Activated CD8-positive, alpha-beta memory T cell treated with anti-CD3 and anti-CD28 coated beads, Interleukin-2, amount 10 ng/mL, durations not matched to agents 7 days and 5 days (primary cell): ENCODE measurements around the gene DMC1. TPM values are rescaled to one million over a fixed set of nuclear protein-coding genes. Genes with fewer than 3 reads are reported as not detected.
"Not testable (repeated sequence)": the region's sequence is repeated elsewhere in the genome, so short reads cannot be mapped to it uniquely, and the experiment has no call there.

Experiments used
- ATAC-seq: fragments of 150-1000 bp; cut with Tn5 transposase; one replicate; pipeline ENCODE4 v1.10.0; 2021; ENCODE audit warnings: moderate library complexity
- CTCF ChIA-PET: fragments of 350-600 bp; sonication (Branson Sonifier 250); formaldehyde crosslinking; loops from one replicate; lab custom pipeline; 2021; ENCODE audit warnings: antibody characterized with exemption; lab: Charles Lee
- DNase-seq: peaks from one replicate; pipeline ENCODE4 v3.0.0-alpha.2; 2020
- H3K27ac Mint-ChIP-seq: one replicate; pipeline ENCODE4 v1.8.0; 2021; ENCODE audit warnings: mild to moderate bottlenecking, mixed read lengths
- H3K27me3 Mint-ChIP-seq: one replicate; pipeline ENCODE4 v1.8.0; 2021; ENCODE audit warnings: mixed read lengths
- H3K36me3 Mint-ChIP-seq: one replicate; pipeline ENCODE4 v1.8.0; 2021; ENCODE audit warnings: mild to moderate bottlenecking, mixed read lengths
- H3K4me1 Mint-ChIP-seq: one replicate; pipeline ENCODE4 v1.8.0; 2021; ENCODE audit warnings: mixed read lengths
- H3K4me3 Mint-ChIP-seq: one replicate; pipeline ENCODE4 v1.8.0; 2021; ENCODE audit warnings: mild to moderate bottlenecking, moderate library complexity, mixed read lengths
- H3K9me3 Mint-ChIP-seq: one replicate; pipeline ENCODE4 v1.8.0; 2022; ENCODE audit warnings: low read depth, mixed read lengths
- total RNA-seq, 2 experiments: library from RNA; stranded (reverse); gene quantifications; one replicate each; pipeline ENCODE4 v1.2.3, GENCODE V29; 2021

Gene DMC1
- total RNA-seq, 2 experiments from 2014 or later, result 13.6 to 16.9 TPM

- DNase-seq, result no peak
- no peak for ATAC-seq
- no peaks in the 10 kb centered on the region for H3K9me3 Mint-ChIP-seq
- H3K27me3 Mint-ChIP-seq, result peaks cover 14% of the 10 kb centered on the region
- H3K4me3 Mint-ChIP-seq, result no peak overlapping the region
- no peaks in the 10 kb centered on the region for H3K36me3 Mint-ChIP-seq
- no peaks in the 10 kb centered on the region for H3K4me1 Mint-ChIP-seq
- no peak overlapping the region for H3K27ac Mint-ChIP-seq
- CTCF ChIA-PET, result no interaction called here
Observed at GRCh38 chr22:38599466-38599865, 29.5 kb upstream of the DMC1 start.

- H3K9me3 Mint-ChIP-seq, ATAC-seq, H3K4me1 Mint-ChIP-seq, DNase-seq, H3K27me3 Mint-ChIP-seq, H3K4me3 Mint-ChIP-seq, H3K36me3 Mint-ChIP-seq, CTCF ChIA-PET, H3K27ac Mint-ChIP-seq: not testable (repeated sequence)
Observed at GRCh38 chr22:38582923-38583322, 12.9 kb upstream of the DMC1 start.

DNA sequence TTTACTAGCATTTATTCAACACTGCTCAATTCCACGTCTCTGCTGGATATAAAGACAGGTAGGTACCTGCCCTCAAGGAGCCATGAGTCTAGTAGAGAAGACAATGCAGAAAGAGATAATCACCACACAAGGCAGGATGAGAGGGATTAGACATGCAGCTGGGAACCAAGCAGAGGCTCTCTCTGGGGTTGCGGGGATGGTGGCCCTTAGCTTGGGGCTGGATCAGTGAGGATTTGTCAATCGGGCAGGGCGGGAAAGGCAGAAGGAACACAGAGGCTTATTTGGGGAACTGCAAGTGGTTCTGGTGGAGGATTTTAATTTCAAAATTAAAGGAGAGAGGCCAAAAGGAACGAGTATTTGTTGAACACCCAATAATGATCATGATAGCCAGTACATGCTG, 8.5 kb upstream of the DMC1 start:
- no peak for ATAC-seq
- H3K9me3 Mint-ChIP-seq, result no peaks in the 10 kb centered on the region
- H3K36me3 Mint-ChIP-seq, result no peaks in the 10 kb centered on the region
- no peaks in the 10 kb centered on the region for H3K4me1 Mint-ChIP-seq
- no peak overlapping the region for H3K27ac Mint-ChIP-seq
- H3K27me3 Mint-ChIP-seq, result no peaks in the 10 kb centered on the region
- no peak overlapping the region for H3K4me3 Mint-ChIP-seq
- no peak for DNase-seq
- CTCF ChIA-PET, result no interaction called here

GRCh38 chr22:38572065-38572464, 2.1 kb upstream of the DMC1 start:
- peaks cover 4% of the 10 kb centered on the region for H3K36me3 Mint-ChIP-seq
- no peak overlapping the region for H3K4me3 Mint-ChIP-seq
- H3K27me3 Mint-ChIP-seq, result no peaks in the 10 kb centered on the region

DNA sequence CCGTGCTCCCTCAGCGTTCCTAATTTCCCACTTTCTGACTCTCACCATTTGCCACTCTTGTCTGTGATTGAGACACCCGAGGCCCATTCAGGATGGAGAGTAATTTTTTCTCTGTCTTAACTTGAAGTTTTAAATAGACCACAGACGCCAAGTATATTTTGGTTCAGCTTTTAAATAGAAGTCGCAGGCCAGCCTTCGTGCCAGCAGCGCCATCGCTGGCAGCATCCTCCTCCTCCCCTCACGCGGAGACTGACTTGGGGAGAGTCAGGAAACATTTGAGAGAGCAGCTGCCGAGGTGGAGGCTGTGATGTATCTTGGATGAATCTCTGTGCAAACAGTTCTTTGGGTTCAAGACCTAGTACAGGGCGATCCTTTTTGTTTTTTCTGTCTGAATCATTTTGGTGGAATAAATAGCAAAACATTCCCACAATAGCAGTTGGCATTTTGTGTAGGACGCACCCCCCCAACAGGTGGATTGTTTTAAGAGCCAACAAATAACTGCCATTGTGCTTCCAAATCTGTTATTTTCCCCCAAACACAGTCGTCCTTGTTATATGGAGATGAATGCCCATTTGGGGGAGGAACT, 889 bp upstream of the DMC1 start:
- CTCF ChIA-PET, result interaction anchor here (0.6 to 3.0 kb wide), 9 partner anchors 9 to 519 kb away, joined by 3 to 29 read pairs (median 7); no protein-coding TSS in a partner anchor
- Mint-ChIP-seq H3K27ac (peak overlapping the region; percentile 96), H3K36me3 (peaks cover 4% of the 10 kb centered on the region), H3K4me1 (peaks cover 22% of the 10 kb centered on the region), H3K27me3 (no peaks in the 10 kb centered on the region), H3K9me3 (no peaks in the 10 kb centered on the region), H3K4me3 (peak overlapping the region; percentile 92)
- ATAC-seq (peak; percentile 14), DNase-seq (peak; percentile 61)

More at GRCh38 chr22:38572065-38572464, 2.1 kb upstream of the DMC1 start:
- no peak for ATAC-seq
- Mint-ChIP-seq H3K9me3 (no peaks in the 10 kb centered on the region), H3K27ac (no peak overlapping the region), H3K4me1 (peaks cover 22% of the 10 kb centered on the region)
- DNase-seq, result peak; percentile 55
- CTCF ChIA-PET, result interaction anchor here (0.6 to 3.0 kb wide), 18 partner anchors 9 to 520 kb away, joined by 3 to 29 read pairs (median 4); partner anchors contain the start of gene TOMM22

DNA sequence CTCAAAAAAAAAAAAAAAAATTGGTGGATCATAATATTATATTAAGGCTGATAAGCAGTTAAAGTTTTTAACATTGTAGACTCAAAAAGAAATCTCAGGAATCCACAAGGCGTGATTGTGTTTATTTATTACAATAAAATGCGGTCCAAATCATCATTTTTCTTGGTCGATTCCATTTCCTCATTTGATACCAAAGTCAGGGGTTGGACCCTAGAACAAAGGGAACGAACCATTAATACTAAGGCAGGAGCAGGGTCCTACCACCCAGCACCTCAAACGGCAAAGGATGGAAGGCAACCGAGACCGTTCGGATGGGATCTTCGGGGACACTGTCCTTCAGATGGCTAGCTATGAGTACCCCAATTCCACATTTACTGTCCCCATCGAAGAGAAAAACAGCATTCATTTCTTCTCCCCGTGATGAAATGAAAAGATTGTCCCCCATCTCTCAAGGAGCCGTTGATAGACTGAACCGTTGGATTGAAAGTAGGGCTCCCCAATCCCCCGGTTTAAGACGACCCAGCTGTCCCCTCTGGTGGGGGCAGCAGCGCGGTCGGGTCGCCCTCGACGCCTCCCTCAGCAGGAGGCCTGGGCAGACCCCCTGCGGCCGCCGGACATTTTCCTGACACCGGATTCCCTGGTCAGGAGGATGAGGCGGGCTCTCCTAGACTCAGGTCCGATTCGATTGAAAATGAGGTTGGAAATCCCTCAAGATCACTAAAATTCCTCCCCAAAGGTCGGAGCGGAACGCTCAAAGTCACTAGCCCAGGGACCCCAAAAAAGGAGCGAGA, 607 bp downstream of the DMC1 start:
- Mint-ChIP-seq H3K9me3 (no peaks in the 10 kb centered on the region), H3K4me3 (peak overlapping the region; percentile 92), H3K27ac (peak overlapping the region; percentile 98), H3K4me1 (peaks cover 23% of the 10 kb centered on the region), H3K36me3 (peaks cover 7% of the 10 kb centered on the region), H3K27me3 (no peaks in the 10 kb centered on the region)
- DNase-seq, result no peak
- CTCF ChIA-PET, result interaction anchor here (1.1 kb wide), 1 partner anchor 616 kb away, joined by 3 read pairs; the partner anchor contains the start of genes C22orf23 and POLR2F
- peak; percentile 12 for ATAC-seq

- H3K9me3 Mint-ChIP-seq, result no peaks in the 10 kb centered on the region
- H3K4me3 Mint-ChIP-seq, result no peak overlapping the region
- no peak for DNase-seq
- ATAC-seq, result no peak
- H3K27ac Mint-ChIP-seq, result no peak overlapping the region
- H3K4me1 Mint-ChIP-seq, result peaks cover 23% of the 10 kb centered on the region
- H3K27me3 Mint-ChIP-seq, result no peaks in the 10 kb centered on the region
- H3K36me3 Mint-ChIP-seq, result peaks cover 7% of the 10 kb centered on the region
- CTCF ChIA-PET, result interaction anchor here (0.7 to 1.4 kb wide), 2 partner anchors 14 to 36 kb away, joined by 3 to 4 read pairs; no protein-coding TSS in a partner anchor
Observed at GRCh38 chr22:38567531-38568285, 2.3 kb downstream of the DMC1 start.

DNA sequence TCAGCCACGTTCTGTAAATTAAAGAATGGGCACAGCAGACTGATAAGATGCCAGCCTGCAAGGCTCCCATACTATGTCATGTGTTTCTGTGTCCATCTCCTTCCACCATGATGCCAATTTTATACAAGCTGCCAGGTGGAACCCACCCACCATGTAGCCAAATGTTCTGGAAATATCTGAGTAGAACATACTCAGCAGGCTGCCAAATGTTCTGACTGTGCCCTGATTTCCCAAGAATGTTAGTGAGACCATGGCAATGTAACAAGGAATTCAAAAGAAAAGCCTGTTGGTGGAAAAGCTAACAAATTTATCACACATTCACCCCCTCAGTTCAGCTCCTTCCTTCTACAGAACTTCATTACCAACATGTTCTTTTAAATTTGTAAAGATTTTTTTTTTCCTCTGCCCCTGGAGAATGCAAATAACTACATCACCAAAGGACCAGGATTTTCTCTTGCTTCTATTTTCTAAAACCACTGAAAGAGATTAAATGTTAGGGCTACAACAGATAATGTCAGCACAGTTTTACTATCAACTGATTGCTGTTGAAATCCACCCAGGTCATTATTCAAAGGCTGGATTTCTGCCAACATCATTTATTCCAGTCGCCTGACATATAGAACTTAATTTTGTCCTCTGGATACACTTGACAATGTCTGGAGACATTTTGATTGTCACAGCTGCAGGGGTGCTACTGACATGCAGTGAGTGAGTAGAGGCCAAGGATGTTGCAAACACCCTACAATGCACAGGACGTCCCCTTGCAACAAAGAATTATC, 3.1 kb downstream of the DMC1 start:
- no peak overlapping the region for H3K4me3 Mint-ChIP-seq
- H3K27ac Mint-ChIP-seq, result no peak overlapping the region
- ATAC-seq, result no peak

GRCh38 chr22:38565441-38565840, 4.5 kb downstream of the DMC1 start:
- Mint-ChIP-seq H3K36me3 (peaks cover 15% of the 10 kb centered on the region), H3K4me1 (peaks cover 11% of the 10 kb centered on the region), H3K27ac (no peak overlapping the region), H3K27me3 (no peaks in the 10 kb centered on the region), H3K9me3 (no peaks in the 10 kb centered on the region), H3K4me3 (no peak overlapping the region)
- CTCF ChIA-PET, result interaction anchor here (0.5 kb wide), 2 partner anchors 24 to 38 kb away, joined by 3 read pairs; no protein-coding TSS in a partner anchor
- no peak for ATAC-seq
- DNase-seq, result no peak

More for the DNA sequence above, 3.1 kb downstream of the DMC1 start:
- no peaks in the 10 kb centered on the region for H3K27me3 Mint-ChIP-seq
- H3K4me1 Mint-ChIP-seq, result peaks cover 23% of the 10 kb centered on the region
- H3K36me3 Mint-ChIP-seq, result peaks cover 9% of the 10 kb centered on the region
- no peak for DNase-seq
- no peaks in the 10 kb centered on the region for H3K9me3 Mint-ChIP-seq
- CTCF ChIA-PET, result no interaction called here

DNA sequence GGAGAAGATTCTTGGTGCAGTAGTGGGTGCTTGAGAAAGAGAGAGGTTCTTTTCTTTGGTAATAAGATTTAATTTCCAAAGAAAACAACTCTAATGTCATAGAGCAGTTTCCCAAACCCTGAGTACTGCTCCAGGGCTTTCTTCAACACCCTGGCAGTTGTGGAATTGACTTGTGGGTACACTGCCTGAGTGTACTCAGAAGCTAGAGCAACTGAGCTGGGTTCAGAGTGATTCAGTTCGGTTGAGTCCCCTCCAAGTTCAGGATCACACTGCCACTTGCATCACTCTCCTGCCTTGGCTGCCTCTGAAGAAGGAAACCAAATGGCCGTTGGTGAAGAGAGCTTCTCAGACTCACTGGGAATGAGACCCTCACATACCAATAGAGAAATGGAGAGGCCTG, 5.3 kb downstream of the DMC1 start:
- DNase-seq, result no peak
- CTCF ChIA-PET, result interaction anchor here (1.5 kb wide), 1 partner anchor 16 kb away, joined by 3 read pairs; no protein-coding TSS in a partner anchor
- peaks cover 8% of the 10 kb centered on the region for H3K4me1 Mint-ChIP-seq
- H3K4me3 Mint-ChIP-seq, result no peak overlapping the region
- H3K27me3 Mint-ChIP-seq, result no peaks in the 10 kb centered on the region
- H3K9me3 Mint-ChIP-seq, result no peaks in the 10 kb centered on the region
- ATAC-seq, result no peak
- no peak overlapping the region for H3K27ac Mint-ChIP-seq
- peaks cover 20% of the 10 kb centered on the region for H3K36me3 Mint-ChIP-seq

DNA sequence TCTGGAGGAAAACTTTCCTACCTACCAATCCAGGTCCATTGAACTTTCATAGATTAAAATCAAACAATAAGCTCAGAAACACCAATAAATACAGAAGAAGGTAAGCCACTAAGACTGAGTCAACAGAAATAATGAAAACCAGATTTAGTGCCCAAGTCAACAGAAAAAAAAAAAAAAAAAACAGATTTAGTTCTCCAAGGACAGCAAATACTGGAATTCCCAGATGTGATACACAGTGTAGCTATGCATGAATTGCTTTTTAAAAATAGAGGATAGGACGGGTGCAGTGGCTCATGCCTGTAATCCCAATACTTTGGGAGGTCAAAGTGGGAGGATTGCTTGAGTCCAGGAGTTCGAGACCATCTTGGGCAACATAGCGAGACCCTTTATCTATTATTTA, 15.7 kb downstream of the DMC1 start:
- Mint-ChIP-seq H3K9me3 (no peaks in the 10 kb centered on the region), H3K27ac (no peak overlapping the region), H3K4me3 (no peak overlapping the region), H3K36me3 (peaks cover 11% of the 10 kb centered on the region), H3K4me1 (no peaks in the 10 kb centered on the region), H3K27me3 (no peaks in the 10 kb centered on the region)
- CTCF ChIA-PET, result interaction anchor here (0.7 to 0.9 kb wide), 2 partner anchors 14 to 358 kb away, joined by 3 to 4 read pairs; no protein-coding TSS in a partner anchor
- ATAC-seq (no peak), DNase-seq (no peak)

DNA sequence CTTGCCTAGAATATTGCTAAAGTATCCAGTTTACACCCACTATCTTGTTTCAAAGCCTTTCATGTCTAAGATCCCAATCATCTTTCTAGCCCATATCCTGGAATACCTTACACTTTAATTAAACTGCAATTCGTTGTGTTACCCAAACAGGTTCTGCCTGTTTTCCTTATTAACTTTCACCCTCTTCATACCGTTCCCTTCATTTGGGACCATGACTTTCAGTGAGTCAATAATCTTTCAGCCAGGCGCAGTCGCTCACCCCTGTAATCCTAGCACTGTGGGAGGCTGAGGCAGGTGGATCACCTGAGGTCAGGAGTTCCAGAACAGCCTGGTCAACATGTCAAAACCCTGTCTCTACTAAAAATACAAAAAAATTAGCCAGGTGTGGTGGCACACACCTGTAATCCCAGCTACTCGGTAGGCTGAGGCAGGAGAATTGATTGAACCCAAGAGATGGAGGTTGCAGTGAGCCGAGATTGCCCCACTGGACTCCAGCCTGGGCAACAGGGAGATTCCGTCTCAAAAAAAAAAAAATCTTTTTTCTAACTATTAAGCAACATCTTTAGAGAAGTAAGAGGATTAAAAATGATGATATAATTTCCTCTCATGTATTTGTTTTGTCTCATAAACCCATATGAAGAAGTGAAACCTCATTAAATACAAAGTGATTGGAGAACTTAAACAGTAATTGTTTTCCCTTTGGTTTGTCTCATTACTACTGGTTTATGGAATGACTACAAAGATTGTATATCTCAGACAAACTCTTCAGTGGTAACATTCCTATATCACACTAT, 20.7 kb downstream of the DMC1 start:
- H3K4me3 Mint-ChIP-seq, result no peak overlapping the region
- peaks cover 23% of the 10 kb centered on the region for H3K36me3 Mint-ChIP-seq
- DNase-seq, result no peak
- CTCF ChIA-PET, result no interaction called here
- no peak overlapping the region for H3K27ac Mint-ChIP-seq
- no peaks in the 10 kb centered on the region for H3K27me3 Mint-ChIP-seq
- no peaks in the 10 kb centered on the region for H3K4me1 Mint-ChIP-seq
- peaks cover 2% of the 10 kb centered on the region for H3K9me3 Mint-ChIP-seq
- ATAC-seq, result no peak
